GM20000 (cell line): ENCODE measurements around the gene C3orf85.

ENCODE experiments used
- DNase-seq: peaks from one replicate; pipeline ENCODE4 v3.0.0; 2012; ENCODE audit warnings: low spot score
- TF ChIP-seq, protein P1 (sequence below): IDR thresholded peaks from 2 replicates; pipeline ENCODE4 v1.5.1; 2012; ENCODE audit warnings: mild to moderate bottlenecking, control low read depth; ENCODE audit errors: extremely low read depth, missing control alignments

The C3orf85 gene, protein sequence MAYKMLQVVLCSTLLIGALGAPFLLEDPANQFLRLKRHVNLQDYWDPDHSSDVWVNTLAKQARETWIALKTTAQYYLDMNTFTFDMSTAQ

DNA sequence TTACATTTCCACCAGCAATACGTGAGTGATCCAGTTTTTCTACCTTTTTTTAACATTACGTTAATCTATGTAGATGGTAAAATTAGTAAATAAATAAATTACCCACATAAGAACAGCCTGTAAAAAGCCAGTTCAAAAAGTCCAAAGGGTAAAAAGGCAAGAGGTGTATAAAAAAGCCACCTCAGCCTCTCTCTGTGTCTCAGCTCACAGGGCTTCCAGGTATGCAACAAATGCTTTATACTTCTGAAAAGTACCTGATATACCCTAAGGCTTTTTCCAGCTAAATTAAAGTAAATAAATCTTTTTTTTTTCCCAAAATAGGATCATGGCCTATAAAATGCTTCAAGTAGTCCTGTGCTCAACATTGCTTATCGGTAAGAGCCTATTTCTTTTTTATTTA lies at the start of gene C3orf85:
TSS of gene C3orf85 (plus strand) at position 197 of the 400 bp plus-strand sequence. CDS start at position 326, 129 bp downstream.
- no peak for DNase-seq
- TF ChIP-seq, protein P1, sequence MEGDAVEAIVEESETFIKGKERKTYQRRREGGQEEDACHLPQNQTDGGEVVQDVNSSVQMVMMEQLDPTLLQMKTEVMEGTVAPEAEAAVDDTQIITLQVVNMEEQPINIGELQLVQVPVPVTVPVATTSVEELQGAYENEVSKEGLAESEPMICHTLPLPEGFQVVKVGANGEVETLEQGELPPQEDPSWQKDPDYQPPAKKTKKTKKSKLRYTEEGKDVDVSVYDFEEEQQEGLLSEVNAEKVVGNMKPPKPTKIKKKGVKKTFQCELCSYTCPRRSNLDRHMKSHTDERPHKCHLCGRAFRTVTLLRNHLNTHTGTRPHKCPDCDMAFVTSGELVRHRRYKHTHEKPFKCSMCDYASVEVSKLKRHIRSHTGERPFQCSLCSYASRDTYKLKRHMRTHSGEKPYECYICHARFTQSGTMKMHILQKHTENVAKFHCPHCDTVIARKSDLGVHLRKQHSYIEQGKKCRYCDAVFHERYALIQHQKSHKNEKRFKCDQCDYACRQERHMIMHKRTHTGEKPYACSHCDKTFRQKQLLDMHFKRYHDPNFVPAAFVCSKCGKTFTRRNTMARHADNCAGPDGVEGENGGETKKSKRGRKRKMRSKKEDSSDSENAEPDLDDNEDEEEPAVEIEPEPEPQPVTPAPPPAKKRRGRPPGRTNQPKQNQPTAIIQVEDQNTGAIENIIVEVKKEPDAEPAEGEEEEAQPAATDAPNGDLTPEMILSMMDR: no peak

DNA sequence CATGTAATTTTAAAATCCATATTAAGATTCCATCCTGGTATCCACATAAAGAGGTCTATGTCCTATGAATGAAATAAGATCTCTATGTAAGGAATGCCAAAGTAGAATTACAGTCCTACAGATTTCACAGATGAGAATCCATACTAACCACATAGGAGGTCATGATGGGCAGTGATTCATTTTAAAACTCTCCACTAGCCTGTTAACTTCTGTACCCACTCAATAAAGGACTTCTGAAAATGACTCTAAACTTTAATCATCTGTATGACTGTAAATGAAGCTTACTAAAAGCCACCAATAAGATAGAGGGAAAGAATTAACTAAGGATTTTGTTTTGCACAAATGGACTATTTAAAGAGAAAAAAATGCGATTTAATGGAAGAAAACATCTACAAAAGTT lies 47.3 kb upstream of the C3orf85 start:
- DNase-seq: no peak
- TF ChIP-seq, protein P1: no peak

DNA sequence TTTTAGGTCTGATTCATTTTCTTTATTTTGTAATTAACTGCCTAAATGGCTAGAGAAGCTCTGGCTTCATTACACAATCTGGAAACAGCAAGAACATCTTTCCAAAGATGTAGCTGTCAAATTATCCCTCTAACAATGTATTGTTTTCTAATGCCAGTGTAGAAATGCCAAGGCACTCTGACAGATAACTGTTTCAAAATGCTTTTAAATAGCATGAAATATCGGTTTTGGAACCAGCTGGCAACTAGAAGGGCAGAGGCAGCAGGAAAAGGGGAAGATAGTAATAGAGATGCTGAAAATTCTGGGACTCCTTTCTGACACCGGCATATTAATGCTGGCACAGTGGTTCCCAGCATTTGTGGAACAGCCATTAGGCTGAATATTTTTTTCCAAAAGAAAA lies 44.7 kb upstream of the C3orf85 start:
- no peak for DNase-seq
- TF ChIP-seq, protein P1: no peak

DNA sequence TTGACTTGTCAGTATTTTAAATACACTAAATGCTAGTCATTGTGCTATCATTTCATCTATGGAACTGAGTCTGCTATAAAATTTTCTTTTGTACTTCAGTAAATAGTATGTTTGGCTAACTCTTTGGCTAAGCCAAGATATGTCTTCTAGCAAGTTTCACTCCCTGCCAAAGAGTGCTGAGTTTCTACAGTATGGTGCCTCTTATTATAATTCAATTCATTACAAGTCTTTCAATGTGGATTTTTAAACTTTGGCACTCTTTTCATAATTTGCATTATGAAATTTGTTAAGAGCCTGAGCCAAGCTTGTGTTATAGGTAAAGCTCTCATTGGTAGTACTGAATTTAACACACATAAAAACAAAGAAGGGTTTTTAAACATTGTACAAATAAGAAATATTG lies 43.0 kb upstream of the C3orf85 start:
- TF ChIP-seq, protein P1: no peak
- no peak for DNase-seq

DNA sequence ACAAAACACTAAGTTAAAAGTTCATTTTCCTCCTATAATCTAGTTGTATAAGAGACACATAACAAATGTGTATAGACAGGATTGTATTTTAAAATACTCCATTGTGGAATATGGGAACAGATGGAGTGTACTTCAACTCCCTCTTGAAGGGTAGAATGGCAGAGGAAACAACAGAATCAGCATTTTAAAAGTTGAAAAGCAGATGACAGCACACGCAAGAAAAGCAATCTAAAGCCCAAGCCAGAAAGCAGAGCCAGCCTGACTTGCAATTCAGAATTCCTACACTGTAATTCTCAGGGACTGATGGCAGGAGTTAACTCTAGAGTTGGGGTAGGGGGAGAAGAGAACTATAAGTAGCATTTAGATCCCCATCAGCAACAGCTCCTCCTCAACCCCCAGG lies 41.4 kb upstream of the C3orf85 start:
- TF ChIP-seq, protein P1: no peak
- no peak for DNase-seq

DNA sequence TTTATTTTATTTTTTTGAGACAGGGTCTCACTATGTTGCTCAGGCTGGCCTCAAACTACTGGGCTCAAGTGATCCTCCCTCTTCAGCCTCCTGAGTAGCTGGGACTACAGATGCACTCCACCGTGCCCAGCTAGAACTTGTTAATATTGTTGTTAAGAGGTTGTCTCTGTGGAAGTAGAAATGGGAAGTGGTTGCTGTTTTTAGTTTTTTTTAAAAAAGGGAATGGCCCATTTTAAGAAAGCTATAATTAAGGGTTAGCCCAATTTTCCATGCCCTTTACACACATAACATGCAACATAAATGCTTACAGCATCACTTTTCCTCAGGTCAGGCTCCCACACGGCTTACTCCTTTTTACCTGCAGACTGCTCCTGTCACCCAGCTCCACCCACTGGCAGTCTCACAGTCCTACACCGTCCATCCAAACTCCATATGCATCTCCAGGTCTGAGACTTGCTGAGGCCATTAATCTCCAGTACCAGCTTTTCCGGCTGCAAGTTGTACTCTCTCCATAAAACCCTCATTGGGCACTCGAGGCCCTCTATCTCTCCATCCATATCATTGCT lies 38.4 kb upstream of the C3orf85 start:
- TF ChIP-seq, protein P1: no peak
- DNase-seq: no peak

DNA sequence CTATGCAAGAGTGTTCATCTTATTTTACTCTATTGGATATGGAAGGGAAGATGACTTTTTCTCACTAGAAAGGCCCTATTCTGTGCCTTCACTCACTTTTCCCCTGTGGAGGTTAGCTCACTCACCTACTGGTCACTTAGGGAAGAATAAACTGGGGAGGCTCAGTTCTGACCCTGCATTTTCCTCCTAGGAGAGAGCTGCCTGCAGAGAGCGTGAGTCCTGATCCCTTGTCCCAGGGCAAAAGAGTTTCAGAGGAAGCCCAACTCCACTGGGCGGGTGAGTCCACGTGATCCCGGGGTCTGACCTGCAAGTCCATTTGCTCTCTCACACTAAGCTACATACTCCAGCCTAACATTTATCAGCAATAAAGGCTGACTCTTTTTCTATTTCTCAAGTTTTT lies 26.9 kb upstream of the C3orf85 start:
- TF ChIP-seq, protein P1: no peak
- no peak for DNase-seq
